CD8-positive, alpha-beta memory T cell (primary cell): ENCODE data around the gene UNC13A. TPM values are rescaled to one million over a fixed set of nuclear protein-coding genes. Genes with fewer than 3 reads are reported as not detected.
A peak's percentile ranks its signal among the peaks of the same experiment; 100 is the strongest.

Experiments used
- CTCF ChIA-PET: fragments of 350-600 bp; sonication (Branson Sonifier 250); formaldehyde crosslinking; loops from one replicate; lab custom pipeline; 2021; ENCODE audit warnings: antibody characterized with exemption; lab: Charles Lee
- POLR2A ChIA-PET: fragments of 350-600 bp; sonication (Branson Sonifier 250); formaldehyde crosslinking; loops from one replicate; lab custom pipeline; 2021; ENCODE audit warnings: antibody characterized with exemption; lab: Charles Lee
- DNase-seq, 5 donors: peaks; one replicate each; pipeline versions ENCODE4 v3.0.0 to v3.0.0-alpha.2; 2020 to 2022; ENCODE audit warnings: mixed read lengths in 1 of 5
- H3K27ac ChIP-seq: one replicate; pipeline ENCODE4 v1.7.0; 2013; ENCODE audit warnings: low read depth, mild to moderate bottlenecking, low read length, moderate library complexity
- H3K27me3 ChIP-seq: 2 replicates; pipeline ENCODE4 v1.7.0; 2013; ENCODE audit warnings: low read length, mild to moderate bottlenecking; ENCODE audit not compliant: insufficient read depth, poor library complexity, severe bottlenecking
- H3K36me3 ChIP-seq: 2 replicates; pipeline ENCODE4 v1.7.0; 2013; ENCODE audit warnings: mild to moderate bottlenecking, low read length, moderate library complexity; ENCODE audit not compliant: insufficient read depth
- H3K4me1 ChIP-seq: 2 replicates; pipeline ENCODE4 v1.7.0; 2013; ENCODE audit warnings: mild to moderate bottlenecking, low read length, moderate library complexity; ENCODE audit not compliant: insufficient read depth
- H3K4me3 ChIP-seq: 2 replicates; pipeline ENCODE4 v1.7.0; 2013; ENCODE audit warnings: mild to moderate bottlenecking, low read length
- H3K9me3 ChIP-seq: 2 replicates; pipeline ENCODE4 v1.7.0; 2013; ENCODE audit warnings: mild to moderate bottlenecking, low read length
- H3K27ac Mint-ChIP-seq, 8 donors: one replicate each; pipeline ENCODE4 v1.8.0; 2020 to 2021; ENCODE audit warnings: mixed read lengths in 8 of 8, mild to moderate bottlenecking in 6 of 8, inconsistent platforms in 3 of 8, moderate library complexity in 3 of 8
- H3K27me3 Mint-ChIP-seq, 2 donors: one replicate each; pipeline ENCODE4 v1.8.0; 2020 to 2021; ENCODE audit warnings: mixed read lengths in 2 of 2, mild to moderate bottlenecking in 1 of 2, moderate library complexity in 1 of 2
- H3K36me3 Mint-ChIP-seq, 3 donors: one replicate each; pipeline ENCODE4 v1.8.0; 2020 to 2021; ENCODE audit warnings: mixed read lengths in 3 of 3, inconsistent platforms in 1 of 3, mild to moderate bottlenecking in 1 of 3
- H3K4me1 Mint-ChIP-seq, 3 donors: one replicate each; pipeline ENCODE4 v1.8.0; 2020 to 2021; ENCODE audit warnings: mixed read lengths in 3 of 3, inconsistent platforms in 1 of 3, mild to moderate bottlenecking in 1 of 3
- H3K4me3 Mint-ChIP-seq, 7 donors: one replicate each; pipeline ENCODE4 v1.8.0; 2020 to 2021; ENCODE audit warnings: mixed read lengths in 7 of 7, mild to moderate bottlenecking in 6 of 7, moderate library complexity in 4 of 7, inconsistent platforms in 2 of 7
- H3K9me3 Mint-ChIP-seq, 5 donors: one replicate each; pipeline ENCODE4 v1.8.0; 2020 to 2022; ENCODE audit warnings: mixed read lengths in 5 of 5, mild to moderate bottlenecking in 3 of 5, moderate library complexity in 2 of 5, inconsistent platforms in 1 of 5
- polyA plus RNA-seq: library from polyadenylated mRNA; unstranded; fragments of 300-500 nt; fragmentation: Illumina TruSeq; gene quantifications from one replicate; pipeline ENCODE4 v1.2.3, GENCODE V29; 2021
- total RNA-seq, 2 experiments: library from RNA; stranded (reverse); gene quantifications; one replicate each; pipeline ENCODE4 v1.2.3, GENCODE V29; 2021

UNC13A gene
- total and polyA plus RNA-seq, 3 experiments from 2014 or later, result not detected

DNA sequence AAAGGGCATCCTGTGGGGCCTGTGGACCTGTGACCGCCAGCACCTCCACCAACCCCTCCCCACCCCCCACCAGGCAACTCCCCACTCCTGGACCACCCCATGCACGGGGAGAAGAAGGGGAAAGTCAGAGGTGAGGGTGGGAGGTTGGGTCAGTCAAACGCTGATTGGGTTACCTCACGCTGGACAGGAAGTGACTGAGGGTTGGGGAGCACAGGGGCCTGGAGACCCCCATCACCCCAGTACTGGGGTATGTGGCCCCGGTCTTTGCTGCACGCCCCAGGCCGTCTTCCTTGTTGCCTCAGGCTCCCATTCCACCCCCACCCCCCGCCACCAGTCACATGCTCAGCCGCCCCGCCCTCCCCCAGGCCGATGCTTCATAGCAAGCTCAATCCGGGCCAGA lies 73.7 kb downstream of the UNC13A start:
- Histone ChIP-seq H3K4me1 (no peaks in the 10 kb centered on the region), H3K36me3 (no peaks in the 10 kb centered on the region), H3K9me3 (no peaks in the 10 kb centered on the region), H3K4me3 (no peak overlapping the region), H3K27ac (no peak overlapping the region), H3K27me3 (peaks cover 10% of the 10 kb centered on the region)
- H3K36me3 Mint-ChIP-seq, result no peaks in the 10 kb centered on the region
- H3K4me1 Mint-ChIP-seq, result peaks cover 0 to 5% (median 2%) of the 10 kb centered on the region in 3 donors
- H3K9me3 Mint-ChIP-seq, result peaks cover 0 to 7% (median 0%) of the 10 kb centered on the region in 5 donors
- no peak for DNase-seq
- no peak overlapping the region for H3K4me3 Mint-ChIP-seq
- POLR2A ChIA-PET, result no interaction called here
- CTCF ChIA-PET, result no interaction called here
- H3K27me3 Mint-ChIP-seq, result peaks cover 23 to 37% of the 10 kb centered on the region in 2 donors
- no peak overlapping the region for H3K27ac Mint-ChIP-seq

GRCh38 chr19:17611462-17612244 lies 76.5 kb downstream of the UNC13A start:
- ChIA-PET CTCF (no interaction called here), POLR2A (no interaction called here)
- no peak for DNase-seq
- H3K4me1 ChIP-seq, result no peaks in the 10 kb centered on the region
- H3K27me3 ChIP-seq, result peaks cover 3% of the 10 kb centered on the region
- no peak overlapping the region for H3K4me3 Mint-ChIP-seq
- no peaks in the 10 kb centered on the region for H3K9me3 ChIP-seq
- no peaks in the 10 kb centered on the region for H3K36me3 Mint-ChIP-seq
- no peak overlapping the region for H3K4me3 ChIP-seq
- no peaks in the 10 kb centered on the region for H3K36me3 ChIP-seq
- H3K9me3 Mint-ChIP-seq, result peaks cover 0 to 3% (median 0%) of the 10 kb centered on the region in 5 donors
- H3K4me1 Mint-ChIP-seq, result peaks cover 4% of the 10 kb centered on the region in 3 donors
- no peak overlapping the region for H3K27ac ChIP-seq
- no peak overlapping the region for H3K27ac Mint-ChIP-seq
- peaks cover 8 to 21% of the 10 kb centered on the region in 2 donors for H3K27me3 Mint-ChIP-seq

DNA sequence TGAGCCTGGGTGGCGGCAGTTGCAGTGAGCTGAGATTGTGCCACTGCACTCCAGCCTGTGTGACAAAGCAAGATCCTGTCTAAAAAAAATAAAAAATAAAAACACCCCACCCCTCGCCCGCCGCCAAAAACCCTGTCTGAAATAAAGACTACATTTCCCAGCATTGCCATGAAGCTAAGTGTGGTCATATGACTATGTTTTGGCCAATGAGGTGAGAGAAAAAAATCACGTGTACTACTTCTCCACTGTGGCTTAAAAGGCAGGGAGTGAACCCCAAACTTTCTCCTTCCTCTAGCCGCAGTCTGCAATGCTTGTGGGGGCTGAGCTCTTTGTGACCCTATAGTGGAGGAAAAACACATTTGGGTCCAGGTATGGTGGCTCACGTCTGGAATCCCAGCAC lies 77.8 kb downstream of the UNC13A start:
- DNase-seq, result peak in 1 of 5 donors; percentile 11
- Histone ChIP-seq H3K9me3 (no peaks in the 10 kb centered on the region), H3K27ac (no peak overlapping the region), H3K4me1 (peaks cover 6% of the 10 kb centered on the region), H3K27me3 (no peaks in the 10 kb centered on the region), H3K4me3 (no peak overlapping the region), H3K36me3 (no peaks in the 10 kb centered on the region)
- Mint-ChIP-seq H3K36me3 (no peaks in the 10 kb centered on the region), H3K4me3 (no peak overlapping the region), H3K4me1 (peaks cover 6 to 10% (median 9%) of the 10 kb centered on the region in 3 donors), H3K27ac (no peak overlapping the region), H3K27me3 (peaks cover 7 to 21% of the 10 kb centered on the region in 2 donors), H3K9me3 (peaks cover 0 to 5% (median 0%) of the 10 kb centered on the region in 5 donors)
- ChIA-PET POLR2A (no interaction called here), CTCF (no interaction called here)

DNA sequence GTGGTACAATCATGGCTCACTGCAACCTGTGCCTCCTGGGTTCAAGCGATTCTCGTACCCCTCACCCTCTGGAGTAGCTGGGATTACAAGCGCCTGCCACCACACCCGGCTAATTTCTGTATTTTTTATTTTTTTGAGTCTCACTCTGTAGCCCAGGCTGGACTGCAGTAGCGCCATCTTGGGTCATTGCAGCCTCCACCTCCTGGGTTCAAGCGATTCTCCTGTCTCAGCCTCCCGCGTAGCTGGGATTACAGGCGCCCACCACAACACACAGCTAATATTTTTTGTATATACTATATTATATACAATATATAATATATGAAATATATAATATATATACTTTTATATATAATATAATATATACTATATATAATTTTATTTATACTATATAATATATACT lies 80.2 kb downstream of the UNC13A start:
- Mint-ChIP-seq H3K4me3 (no peak overlapping the region), H3K4me1 (peaks cover 6 to 10% (median 9%) of the 10 kb centered on the region in 3 donors), H3K27me3 (peaks cover 19 to 31% of the 10 kb centered on the region in 2 donors), H3K9me3 (peaks cover 0 to 5% (median 0%) of the 10 kb centered on the region in 5 donors), H3K36me3 (no peaks in the 10 kb centered on the region), H3K27ac (peak overlapping the region in 1 of 8 donors; percentile 20)
- POLR2A ChIA-PET, result no interaction called here
- Histone ChIP-seq H3K27ac (no peak overlapping the region), H3K27me3 (no peaks in the 10 kb centered on the region), H3K36me3 (no peaks in the 10 kb centered on the region), H3K4me3 (no peak overlapping the region), H3K9me3 (no peaks in the 10 kb centered on the region), H3K4me1 (peaks cover 8% of the 10 kb centered on the region)
- no peak for DNase-seq
- CTCF ChIA-PET, result interaction anchor here (0.9 kb wide), 1 partner anchor 213 kb away, joined by 3 read pairs; no protein-coding TSS in a partner anchor

DNA sequence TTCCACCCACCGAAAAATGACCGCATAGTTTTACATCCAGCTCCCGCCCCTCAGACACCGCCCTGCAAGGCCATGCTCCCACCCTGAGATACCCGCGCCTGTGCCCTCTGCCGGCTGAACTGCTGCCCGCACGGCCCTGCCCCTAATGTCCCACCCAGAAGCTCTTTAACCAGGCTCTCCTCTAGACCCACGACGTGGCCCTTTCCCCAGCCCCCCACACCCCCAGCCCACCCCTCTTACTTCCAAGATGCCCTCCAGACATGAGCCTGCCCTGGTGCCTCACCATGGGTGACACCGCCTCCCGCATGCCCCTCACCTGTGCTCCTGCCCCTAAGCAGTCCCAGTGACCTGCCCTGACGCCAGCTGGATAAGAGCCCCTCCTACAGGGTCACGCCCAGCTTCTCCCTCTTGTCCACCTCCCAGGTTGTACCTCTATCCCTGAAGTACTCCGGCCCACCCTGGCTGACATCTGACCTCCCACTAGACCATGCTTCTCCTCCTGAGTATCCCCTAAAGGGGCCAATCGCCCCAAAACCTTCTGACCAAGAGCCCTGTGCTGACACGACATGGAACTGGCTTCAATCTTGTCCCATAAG lies 81.5 kb downstream of the UNC13A start:
- Mint-ChIP-seq H3K36me3 (no peaks in the 10 kb centered on the region), H3K4me3 (peak overlapping the region; percentile 69 to 82 (median 78)), H3K27ac (peak overlapping the region in 5 of 8 donors; percentile 20 to 82 (median 72)), H3K27me3 (peaks cover 26 to 36% of the 10 kb centered on the region in 2 donors), H3K9me3 (peaks cover 0 to 5% (median 0%) of the 10 kb centered on the region in 5 donors), H3K4me1 (peaks cover 6 to 10% (median 9%) of the 10 kb centered on the region in 3 donors)
- Histone ChIP-seq H3K27me3 (no peaks in the 10 kb centered on the region), H3K4me1 (peaks cover 8% of the 10 kb centered on the region), H3K27ac (peak overlapping the region; percentile 47), H3K36me3 (no peaks in the 10 kb centered on the region), H3K9me3 (no peaks in the 10 kb centered on the region), H3K4me3 (no peak overlapping the region)
- CTCF ChIA-PET, result interaction anchor here (1.1 to 1.8 kb wide), 6 partner anchors 15 to 248 kb away, joined by 3 to 6 read pairs (median 4); partner anchors contain the start of gene PGLS
- POLR2A ChIA-PET, result no interaction called here
- no peak for DNase-seq

DNA sequence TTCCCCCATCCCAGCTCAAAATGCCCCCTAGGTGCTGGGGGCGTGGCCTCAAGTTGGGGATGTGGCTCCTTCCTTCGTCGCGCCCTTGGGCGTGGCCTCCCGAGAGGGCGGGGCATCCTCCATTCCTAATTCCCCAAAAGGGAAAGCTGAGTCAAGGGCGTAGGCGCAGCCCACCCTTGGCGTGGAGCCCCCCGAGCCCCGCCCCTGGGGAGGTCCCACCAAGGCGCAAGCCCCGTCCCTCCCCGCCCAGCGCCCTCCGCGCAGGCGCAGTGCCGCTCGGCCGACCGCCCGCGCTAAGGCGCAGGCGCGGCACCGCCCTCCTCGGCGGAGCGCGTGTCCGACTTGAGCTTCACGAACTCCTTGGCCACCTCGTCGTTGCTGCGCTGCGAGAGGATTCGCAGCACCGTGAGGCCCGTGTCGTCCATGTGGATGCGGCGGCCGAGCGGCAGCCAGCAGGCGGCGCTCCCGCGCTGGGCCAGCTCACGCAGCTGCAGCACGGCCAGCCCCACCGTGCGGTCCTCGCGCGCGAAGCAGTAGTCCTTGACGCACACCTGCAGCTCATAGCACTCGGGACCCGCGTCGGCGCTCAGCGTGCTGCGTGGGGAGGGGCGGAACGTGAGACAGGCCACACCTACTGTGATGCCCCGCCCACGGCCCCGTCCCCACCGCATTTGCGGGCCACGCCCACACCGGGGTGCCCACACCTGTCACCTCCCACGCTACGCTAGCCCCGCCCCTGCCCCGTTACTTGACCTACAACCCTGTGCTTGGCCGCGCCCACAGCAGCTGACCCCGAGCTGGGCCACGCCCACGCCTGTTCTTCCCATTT lies 82.2 kb downstream of the UNC13A start:
- Histone ChIP-seq H3K4me3 (peak overlapping the region; percentile 52), H3K9me3 (no peaks in the 10 kb centered on the region), H3K36me3 (no peaks in the 10 kb centered on the region), H3K27me3 (no peaks in the 10 kb centered on the region), H3K4me1 (peaks cover 8% of the 10 kb centered on the region), H3K27ac (peak overlapping the region; percentile 47)
- Mint-ChIP-seq H3K4me3 (peak overlapping the region; percentile 69 to 82 (median 75)), H3K27me3 (peaks cover 32 to 43% of the 10 kb centered on the region in 2 donors), H3K4me1 (peaks cover 8 to 10% (median 9%) of the 10 kb centered on the region in 3 donors), H3K27ac (peak overlapping the region in 3 of 8 donors; percentile 20 to 72 (median 68)), H3K9me3 (peaks cover 0 to 5% (median 0%) of the 10 kb centered on the region in 5 donors), H3K36me3 (no peaks in the 10 kb centered on the region)
- peak; percentile 59 to 87 (median 77) for DNase-seq
- ChIA-PET CTCF (interaction anchor here (1.1 to 1.8 kb wide), 6 partner anchors 16 to 249 kb away, joined by 3 to 6 read pairs (median 4); partner anchors contain the start of gene PGLS), POLR2A (no interaction called here)

DNA sequence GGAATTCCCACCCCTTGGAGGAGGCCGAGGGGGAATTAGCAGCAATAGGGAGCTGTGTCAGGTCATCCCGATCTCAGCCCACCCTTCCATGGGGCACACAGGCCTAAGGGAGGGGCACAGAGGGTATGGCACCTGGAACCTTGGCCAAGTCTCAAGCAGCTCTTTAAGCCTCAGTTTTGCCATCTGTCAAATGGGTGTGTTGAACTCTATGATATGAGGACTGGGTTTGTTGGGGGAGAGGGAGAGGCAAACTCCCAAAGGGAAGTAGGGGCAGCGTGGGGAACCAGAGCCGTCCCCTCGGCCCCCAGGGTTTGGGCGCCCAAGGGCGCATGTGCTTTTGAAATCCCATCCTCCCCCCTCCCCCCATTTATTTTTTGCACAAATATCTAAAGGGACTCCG lies 83.0 kb downstream of the UNC13A start:
- CTCF ChIA-PET, result interaction anchor here (1.4 to 1.8 kb wide), 4 partner anchors 17 to 250 kb away, joined by 3 to 6 read pairs (median 4); partner anchors contain the start of gene PGLS
- Mint-ChIP-seq H3K27ac (no peak overlapping the region), H3K4me1 (peaks cover 8 to 10% (median 9%) of the 10 kb centered on the region in 3 donors), H3K27me3 (peaks cover 34 to 45% of the 10 kb centered on the region in 2 donors), H3K4me3 (peak overlapping the region in 3 of 7 donors; percentile 28 to 43 (median 37)), H3K9me3 (peaks cover 0 to 5% (median 0%) of the 10 kb centered on the region in 5 donors), H3K36me3 (no peaks in the 10 kb centered on the region)
- no peak for DNase-seq
- Histone ChIP-seq H3K27ac (no peak overlapping the region), H3K9me3 (no peaks in the 10 kb centered on the region), H3K27me3 (no peaks in the 10 kb centered on the region), H3K4me3 (no peak overlapping the region), H3K36me3 (no peaks in the 10 kb centered on the region), H3K4me1 (peaks cover 8% of the 10 kb centered on the region)
- POLR2A ChIA-PET, result no interaction called here
